ENCODE data around the gene ANKRD24.
"Not testable (repeated sequence)": the region's sequence is repeated elsewhere in the genome, so short reads cannot be mapped to it uniquely, and the experiment has no call there.

The ANKRD24 gene

DNA sequence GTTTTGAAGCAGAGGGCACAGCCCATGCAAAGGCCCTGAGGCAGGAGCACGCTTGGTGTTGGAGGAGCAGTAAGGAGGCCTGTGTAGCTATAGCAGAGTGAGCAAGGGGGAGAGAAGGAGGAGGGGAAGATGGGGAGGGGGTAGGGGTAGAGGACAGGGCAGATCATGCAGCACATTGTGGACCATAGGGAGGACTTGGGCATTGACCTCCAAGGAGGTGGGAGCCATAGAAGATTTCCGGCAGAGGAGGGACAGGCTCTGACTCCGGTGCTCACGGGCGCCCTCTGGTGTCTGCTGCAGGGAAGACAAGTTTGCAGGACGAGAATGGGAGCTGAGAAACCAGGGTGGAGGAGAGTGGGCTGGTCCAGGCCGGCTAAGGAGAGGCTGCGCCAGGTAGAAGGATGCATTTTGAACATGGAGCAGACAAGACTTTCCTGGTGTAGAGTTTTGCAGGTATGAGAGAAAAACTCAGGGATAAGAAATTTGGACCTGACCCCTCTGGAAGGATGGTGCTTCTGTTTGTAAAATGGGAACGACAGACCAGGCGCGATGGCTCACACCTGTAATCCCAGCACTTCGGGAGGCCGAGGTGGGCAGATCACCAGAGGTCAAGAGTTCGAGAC is 42.8 kb upstream of the ANKRD24 start:
- TF ChIP-seq, protein P1, sequence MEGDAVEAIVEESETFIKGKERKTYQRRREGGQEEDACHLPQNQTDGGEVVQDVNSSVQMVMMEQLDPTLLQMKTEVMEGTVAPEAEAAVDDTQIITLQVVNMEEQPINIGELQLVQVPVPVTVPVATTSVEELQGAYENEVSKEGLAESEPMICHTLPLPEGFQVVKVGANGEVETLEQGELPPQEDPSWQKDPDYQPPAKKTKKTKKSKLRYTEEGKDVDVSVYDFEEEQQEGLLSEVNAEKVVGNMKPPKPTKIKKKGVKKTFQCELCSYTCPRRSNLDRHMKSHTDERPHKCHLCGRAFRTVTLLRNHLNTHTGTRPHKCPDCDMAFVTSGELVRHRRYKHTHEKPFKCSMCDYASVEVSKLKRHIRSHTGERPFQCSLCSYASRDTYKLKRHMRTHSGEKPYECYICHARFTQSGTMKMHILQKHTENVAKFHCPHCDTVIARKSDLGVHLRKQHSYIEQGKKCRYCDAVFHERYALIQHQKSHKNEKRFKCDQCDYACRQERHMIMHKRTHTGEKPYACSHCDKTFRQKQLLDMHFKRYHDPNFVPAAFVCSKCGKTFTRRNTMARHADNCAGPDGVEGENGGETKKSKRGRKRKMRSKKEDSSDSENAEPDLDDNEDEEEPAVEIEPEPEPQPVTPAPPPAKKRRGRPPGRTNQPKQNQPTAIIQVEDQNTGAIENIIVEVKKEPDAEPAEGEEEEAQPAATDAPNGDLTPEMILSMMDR (IDR thresholded peaks at IDR 0.05; ENCODE audit: poor library complexity, severe bottlenecking), result peak; percentile 71
- H3K4me3 ChIP-seq (ENCODE audit: severe bottlenecking), result no peak overlapping the region
- no peaks in the 10 kb centered on the region for H3K27me3 ChIP-seq (ENCODE audit: insufficient read depth, poor library complexity, severe bottlenecking)
- DNase-seq (ENCODE audit: low spot score) (no peak), ATAC-seq (ENCODE audit: low read depth) (peak; percentile 67)
- H3K36me3 ChIP-seq (ENCODE audit: low read depth), result no peaks in the 10 kb centered on the region
- H3K9me3 ChIP-seq (ENCODE audit: severe bottlenecking), result no peaks in the 10 kb centered on the region
- no peaks in the 10 kb centered on the region for H3K4me1 ChIP-seq (ENCODE audit: insufficient read depth, poor library complexity, severe bottlenecking)
- H3K27ac ChIP-seq (ENCODE audit: poor library complexity, severe bottlenecking), result no peak overlapping the region

DNA sequence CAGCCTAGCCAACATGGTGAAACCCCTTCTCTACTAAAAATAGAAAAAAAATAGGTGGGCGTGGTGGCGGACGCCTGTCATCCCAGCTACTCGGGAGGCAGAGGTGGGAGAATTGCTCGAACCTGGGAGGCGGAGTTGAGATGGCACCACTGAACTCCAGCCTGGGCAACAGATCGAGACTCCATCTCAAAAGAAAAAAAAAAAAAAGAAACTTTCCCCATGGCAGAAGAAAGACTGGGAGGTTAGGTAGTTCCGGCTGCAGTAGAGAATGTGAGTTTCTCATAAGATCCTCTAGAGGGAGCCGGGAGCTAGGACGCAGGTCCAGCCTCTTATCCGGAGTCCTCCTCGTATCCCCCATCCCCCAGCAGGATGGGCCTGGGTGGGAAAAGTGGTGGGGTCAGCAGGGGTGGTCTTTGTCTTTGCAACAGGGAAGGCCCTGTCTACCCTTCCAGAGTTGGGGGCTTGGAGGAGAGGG is 42.2 kb upstream of the ANKRD24 start:
- Histone ChIP-seq H3K4me1 (ENCODE audit: insufficient read depth, poor library complexity, severe bottlenecking) (no peaks in the 10 kb centered on the region), H3K9me3 (ENCODE audit: severe bottlenecking) (no peaks in the 10 kb centered on the region), H3K27ac (ENCODE audit: poor library complexity, severe bottlenecking) (no peak overlapping the region), H3K27me3 (ENCODE audit: insufficient read depth, poor library complexity, severe bottlenecking) (no peaks in the 10 kb centered on the region), H3K36me3 (ENCODE audit: low read depth) (no peaks in the 10 kb centered on the region), H3K4me3 (ENCODE audit: severe bottlenecking) (no peak overlapping the region)
- TF ChIP-seq, protein P1 (IDR thresholded peaks at IDR 0.05; ENCODE audit: poor library complexity, severe bottlenecking), result peak; percentile 67
- ATAC-seq (ENCODE audit: low read depth) (peak; percentile 66; the same call in 1 of the 3 replicates), DNase-seq (ENCODE audit: low spot score) (no peak)

- H3K9me3 ChIP-seq (ENCODE audit: severe bottlenecking); ATAC-seq (ENCODE audit: low read depth); H3K4me1 ChIP-seq (ENCODE audit: insufficient read depth, poor library complexity, severe bottlenecking); H3K27ac ChIP-seq (ENCODE audit: poor library complexity, severe bottlenecking); DNase-seq (ENCODE audit: low spot score); H3K4me3 ChIP-seq (ENCODE audit: severe bottlenecking); H3K27me3 ChIP-seq (ENCODE audit: insufficient read depth, poor library complexity, severe bottlenecking); H3K36me3 ChIP-seq (ENCODE audit: low read depth): not testable (repeated sequence)
Observed at GRCh38 chr19:4142916-4143315, 39.6 kb upstream of the ANKRD24 start.

GRCh38 chr19:4144666-4145249 is 37.7 kb upstream of the ANKRD24 start:
- Histone ChIP-seq H3K9me3 (ENCODE audit: severe bottlenecking) (no peaks in the 10 kb centered on the region), H3K36me3 (ENCODE audit: low read depth) (no peaks in the 10 kb centered on the region), H3K4me1 (ENCODE audit: insufficient read depth, poor library complexity, severe bottlenecking) (no peaks in the 10 kb centered on the region), H3K27me3 (ENCODE audit: insufficient read depth, poor library complexity, severe bottlenecking) (no peaks in the 10 kb centered on the region), H3K4me3 (ENCODE audit: severe bottlenecking) (no peak overlapping the region), H3K27ac (ENCODE audit: poor library complexity, severe bottlenecking) (no peak overlapping the region)
- no peak for ATAC-seq (ENCODE audit: low read depth)
- TF ChIP-seq, protein P1 (IDR thresholded peaks at IDR 0.05; ENCODE audit: poor library complexity, severe bottlenecking), result no peak
- no peak for DNase-seq (ENCODE audit: low spot score)

DNA sequence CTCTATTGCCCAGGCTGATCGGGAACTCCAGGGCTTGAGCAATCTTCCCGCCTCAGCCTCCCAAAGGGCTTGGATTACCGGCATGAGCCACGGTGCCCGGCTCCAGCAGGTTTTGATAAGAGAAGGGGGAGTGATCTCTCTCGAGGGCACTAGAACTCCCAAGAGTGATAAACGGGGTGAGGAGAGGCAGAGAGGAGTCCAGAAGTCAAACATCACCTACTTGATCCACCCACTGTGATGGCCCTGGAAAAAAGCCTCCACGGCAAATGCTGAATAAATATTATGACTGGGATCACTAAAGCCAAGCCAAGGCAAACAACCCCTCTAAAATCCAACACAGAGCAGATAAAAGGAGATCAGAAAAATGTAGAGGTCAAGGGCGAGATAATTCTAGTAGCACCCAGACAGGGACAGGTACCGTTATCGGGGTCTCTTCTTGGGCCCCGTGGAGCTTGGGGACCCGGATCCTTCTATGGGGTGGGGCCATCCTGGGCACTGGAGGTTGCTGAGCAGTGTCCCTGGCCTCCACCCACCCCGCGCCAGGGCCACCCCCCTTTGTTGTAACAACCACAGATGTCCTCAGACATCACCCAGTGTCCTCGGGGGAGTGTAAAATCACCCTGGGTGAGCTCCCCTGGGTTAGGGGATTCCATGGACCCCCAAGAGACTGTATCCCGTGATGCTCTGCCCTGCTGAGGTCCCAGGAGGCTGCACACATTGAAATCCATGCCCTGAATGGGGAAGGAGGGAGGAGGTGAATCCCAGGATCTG is 32.8 kb upstream of the ANKRD24 start:
- H3K4me1 ChIP-seq (ENCODE audit: insufficient read depth, poor library complexity, severe bottlenecking), result no peaks in the 10 kb centered on the region
- H3K27me3 ChIP-seq (ENCODE audit: insufficient read depth, poor library complexity, severe bottlenecking), result no peaks in the 10 kb centered on the region
- H3K9me3 ChIP-seq (ENCODE audit: severe bottlenecking), result no peaks in the 10 kb centered on the region
- TF ChIP-seq, protein P1 (IDR thresholded peaks at IDR 0.05; ENCODE audit: poor library complexity, severe bottlenecking), result no peak
- H3K36me3 ChIP-seq (ENCODE audit: low read depth), result no peaks in the 10 kb centered on the region
- ATAC-seq (ENCODE audit: low read depth) (no peak), DNase-seq (ENCODE audit: low spot score) (no peak)
- H3K27ac ChIP-seq (ENCODE audit: poor library complexity, severe bottlenecking), result no peak overlapping the region
- H3K4me3 ChIP-seq (ENCODE audit: severe bottlenecking), result no peak overlapping the region
